H1 (cell line): Measurements from ENCODE around the gene DUSP9. TPM values are rescaled to one million over a fixed set of nuclear protein-coding genes. Genes with fewer than 3 reads are reported as not detected.

Experiments used
- CBX8 ChIP-seq: fragments of 300-800, 300-1000 bp; sonication (generic); IDR thresholded peaks from 2 replicates; pipeline ENCODE4 v1.7.1; 2016; ENCODE audit warnings: low read depth, low read length, borderline replicate concordance
- polyA plus RNA-seq, 7 experiments: library from polyadenylated mRNA; depleted of rRNA in 3 of 7; stranded (reverse) in 5 of 7; unstranded in 2 of 7; fragments of >200 nt in 5 of 7; fragments of 200-250 nt in 2 of 7; gene quantifications; 1 replicate in 5 of 7; 2 replicates in 1 of 7; 4 replicates in 1 of 7; pipeline versions ENCODE4 v1.2.1 to v1.2.3, GENCODE V29; 2011 to 2013; ENCODE audit warnings: missing spikeins in 2 of 7, mixed read lengths in 2 of 7
- total RNA-seq: library from RNA; stranded (reverse); fragmentation: NEBNext Ultra II Directional; extraction: Animal tissue kit (Norgen Biotek cat#: 25700); gene quantifications from 2 replicates; pipeline ENCODE4 v1.2.1, GENCODE V29; 2021
- TF ChIP-seq, protein P1 (sequence below): fragments of 300-600 bp; sonication (generic); IDR thresholded peaks from 2 replicates; pipeline ENCODE4 v1.7.1; 2012; ENCODE audit warnings: low read length, moderate library complexity, mild to moderate bottlenecking, inconsistent platforms; ENCODE audit not compliant: insufficient replicate concordance

The DUSP9 gene
- total and polyA plus RNA-seq, 2 of the 8 experiments (the other 6 are each of a cell fraction or from before 2014, with no cell fraction given), result 0.80 to 1.1 TPM

DNA sequence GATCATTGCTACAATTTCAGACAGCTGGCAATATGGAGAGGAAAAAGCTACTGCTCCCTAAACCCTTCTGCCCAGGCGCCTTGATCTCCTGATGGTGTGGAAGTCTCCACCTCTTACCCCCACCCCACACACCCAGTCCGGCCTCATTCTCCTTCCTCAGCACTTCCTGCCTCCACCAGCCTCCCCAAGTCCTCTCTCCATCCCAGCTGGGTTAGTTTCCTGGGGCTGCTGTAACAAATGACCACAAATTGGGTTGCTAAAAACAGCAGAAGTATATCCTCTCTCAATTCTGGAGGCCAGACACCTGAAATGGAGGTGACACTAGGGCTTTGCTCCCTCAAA lies 47.0 kb upstream of the DUSP9 start (continued):
- TF ChIP-seq, protein P1, sequence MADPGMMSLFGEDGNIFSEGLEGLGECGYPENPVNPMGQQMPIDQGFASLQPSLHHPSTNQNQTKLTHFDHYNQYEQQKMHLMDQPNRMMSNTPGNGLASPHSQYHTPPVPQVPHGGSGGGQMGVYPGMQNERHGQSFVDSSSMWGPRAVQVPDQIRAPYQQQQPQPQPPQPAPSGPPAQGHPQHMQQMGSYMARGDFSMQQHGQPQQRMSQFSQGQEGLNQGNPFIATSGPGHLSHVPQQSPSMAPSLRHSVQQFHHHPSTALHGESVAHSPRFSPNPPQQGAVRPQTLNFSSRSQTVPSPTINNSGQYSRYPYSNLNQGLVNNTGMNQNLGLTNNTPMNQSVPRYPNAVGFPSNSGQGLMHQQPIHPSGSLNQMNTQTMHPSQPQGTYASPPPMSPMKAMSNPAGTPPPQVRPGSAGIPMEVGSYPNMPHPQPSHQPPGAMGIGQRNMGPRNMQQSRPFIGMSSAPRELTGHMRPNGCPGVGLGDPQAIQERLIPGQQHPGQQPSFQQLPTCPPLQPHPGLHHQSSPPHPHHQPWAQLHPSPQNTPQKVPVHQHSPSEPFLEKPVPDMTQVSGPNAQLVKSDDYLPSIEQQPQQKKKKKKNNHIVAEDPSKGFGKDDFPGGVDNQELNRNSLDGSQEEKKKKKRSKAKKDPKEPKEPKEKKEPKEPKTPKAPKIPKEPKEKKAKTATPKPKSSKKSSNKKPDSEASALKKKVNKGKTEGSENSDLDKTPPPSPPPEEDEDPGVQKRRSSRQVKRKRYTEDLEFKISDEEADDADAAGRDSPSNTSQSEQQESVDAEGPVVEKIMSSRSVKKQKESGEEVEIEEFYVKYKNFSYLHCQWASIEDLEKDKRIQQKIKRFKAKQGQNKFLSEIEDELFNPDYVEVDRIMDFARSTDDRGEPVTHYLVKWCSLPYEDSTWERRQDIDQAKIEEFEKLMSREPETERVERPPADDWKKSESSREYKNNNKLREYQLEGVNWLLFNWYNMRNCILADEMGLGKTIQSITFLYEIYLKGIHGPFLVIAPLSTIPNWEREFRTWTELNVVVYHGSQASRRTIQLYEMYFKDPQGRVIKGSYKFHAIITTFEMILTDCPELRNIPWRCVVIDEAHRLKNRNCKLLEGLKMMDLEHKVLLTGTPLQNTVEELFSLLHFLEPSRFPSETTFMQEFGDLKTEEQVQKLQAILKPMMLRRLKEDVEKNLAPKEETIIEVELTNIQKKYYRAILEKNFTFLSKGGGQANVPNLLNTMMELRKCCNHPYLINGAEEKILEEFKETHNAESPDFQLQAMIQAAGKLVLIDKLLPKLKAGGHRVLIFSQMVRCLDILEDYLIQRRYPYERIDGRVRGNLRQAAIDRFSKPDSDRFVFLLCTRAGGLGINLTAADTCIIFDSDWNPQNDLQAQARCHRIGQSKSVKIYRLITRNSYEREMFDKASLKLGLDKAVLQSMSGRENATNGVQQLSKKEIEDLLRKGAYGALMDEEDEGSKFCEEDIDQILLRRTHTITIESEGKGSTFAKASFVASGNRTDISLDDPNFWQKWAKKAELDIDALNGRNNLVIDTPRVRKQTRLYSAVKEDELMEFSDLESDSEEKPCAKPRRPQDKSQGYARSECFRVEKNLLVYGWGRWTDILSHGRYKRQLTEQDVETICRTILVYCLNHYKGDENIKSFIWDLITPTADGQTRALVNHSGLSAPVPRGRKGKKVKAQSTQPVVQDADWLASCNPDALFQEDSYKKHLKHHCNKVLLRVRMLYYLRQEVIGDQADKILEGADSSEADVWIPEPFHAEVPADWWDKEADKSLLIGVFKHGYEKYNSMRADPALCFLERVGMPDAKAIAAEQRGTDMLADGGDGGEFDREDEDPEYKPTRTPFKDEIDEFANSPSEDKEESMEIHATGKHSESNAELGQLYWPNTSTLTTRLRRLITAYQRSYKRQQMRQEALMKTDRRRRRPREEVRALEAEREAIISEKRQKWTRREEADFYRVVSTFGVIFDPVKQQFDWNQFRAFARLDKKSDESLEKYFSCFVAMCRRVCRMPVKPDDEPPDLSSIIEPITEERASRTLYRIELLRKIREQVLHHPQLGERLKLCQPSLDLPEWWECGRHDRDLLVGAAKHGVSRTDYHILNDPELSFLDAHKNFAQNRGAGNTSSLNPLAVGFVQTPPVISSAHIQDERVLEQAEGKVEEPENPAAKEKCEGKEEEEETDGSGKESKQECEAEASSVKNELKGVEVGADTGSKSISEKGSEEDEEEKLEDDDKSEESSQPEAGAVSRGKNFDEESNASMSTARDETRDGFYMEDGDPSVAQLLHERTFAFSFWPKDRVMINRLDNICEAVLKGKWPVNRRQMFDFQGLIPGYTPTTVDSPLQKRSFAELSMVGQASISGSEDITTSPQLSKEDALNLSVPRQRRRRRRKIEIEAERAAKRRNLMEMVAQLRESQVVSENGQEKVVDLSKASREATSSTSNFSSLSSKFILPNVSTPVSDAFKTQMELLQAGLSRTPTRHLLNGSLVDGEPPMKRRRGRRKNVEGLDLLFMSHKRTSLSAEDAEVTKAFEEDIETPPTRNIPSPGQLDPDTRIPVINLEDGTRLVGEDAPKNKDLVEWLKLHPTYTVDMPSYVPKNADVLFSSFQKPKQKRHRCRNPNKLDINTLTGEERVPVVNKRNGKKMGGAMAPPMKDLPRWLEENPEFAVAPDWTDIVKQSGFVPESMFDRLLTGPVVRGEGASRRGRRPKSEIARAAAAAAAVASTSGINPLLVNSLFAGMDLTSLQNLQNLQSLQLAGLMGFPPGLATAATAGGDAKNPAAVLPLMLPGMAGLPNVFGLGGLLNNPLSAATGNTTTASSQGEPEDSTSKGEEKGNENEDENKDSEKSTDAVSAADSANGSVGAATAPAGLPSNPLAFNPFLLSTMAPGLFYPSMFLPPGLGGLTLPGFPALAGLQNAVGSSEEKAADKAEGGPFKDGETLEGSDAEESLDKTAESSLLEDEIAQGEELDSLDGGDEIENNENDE, result no peak
- TF ChIP-seq CBX8, result no peak
